ENCODE results near the gene APOC4.
"Not testable (repeated sequence)": the region's sequence is repeated elsewhere in the genome, so short reads cannot be mapped to it uniquely, and the experiment has no call there.

- not testable (repeated sequence) for TF ChIP-seq ZBTB33 (IDR thresholded peaks at IDR 0.05; ENCODE audit: borderline replicate concordance, low read depth); CTCF (IDR thresholded peaks at IDR 0.05); PBX3 (IDR thresholded peaks at IDR 0.05); RFX5 (IDR thresholded peaks at IDR 0.05; ENCODE audit: low read length); REST (IDR thresholded peaks at IDR 0.05; ENCODE audit: low read depth, low read length)
These were observed 30.1 kb upstream of the APOC4 start for GRCh38 chr19:44911896-44912295.

Measured in SK-N-SH (cell line).